Stimulated activated CD8-positive, alpha-beta memory T cell treated with anti-CD3 and anti-CD28 coated beads, Interleukin-7, amount 100 ng/mL, for 48 hours (primary cell): ENCODE measurements around the gene MT1H.

Experiments used
- DNase-seq, 2 donors: peaks; one replicate each; pipeline ENCODE4 v3.0.0-alpha.2; 2020; ENCODE audit warnings: low read depth in 1 of 2; ENCODE audit errors: extremely low read depth in 1 of 2

Gene MT1H

GRCh38 chr16:56636616-56637413, 32.8 kb upstream of the MT1H start:
- no peak for DNase-seq

DNA sequence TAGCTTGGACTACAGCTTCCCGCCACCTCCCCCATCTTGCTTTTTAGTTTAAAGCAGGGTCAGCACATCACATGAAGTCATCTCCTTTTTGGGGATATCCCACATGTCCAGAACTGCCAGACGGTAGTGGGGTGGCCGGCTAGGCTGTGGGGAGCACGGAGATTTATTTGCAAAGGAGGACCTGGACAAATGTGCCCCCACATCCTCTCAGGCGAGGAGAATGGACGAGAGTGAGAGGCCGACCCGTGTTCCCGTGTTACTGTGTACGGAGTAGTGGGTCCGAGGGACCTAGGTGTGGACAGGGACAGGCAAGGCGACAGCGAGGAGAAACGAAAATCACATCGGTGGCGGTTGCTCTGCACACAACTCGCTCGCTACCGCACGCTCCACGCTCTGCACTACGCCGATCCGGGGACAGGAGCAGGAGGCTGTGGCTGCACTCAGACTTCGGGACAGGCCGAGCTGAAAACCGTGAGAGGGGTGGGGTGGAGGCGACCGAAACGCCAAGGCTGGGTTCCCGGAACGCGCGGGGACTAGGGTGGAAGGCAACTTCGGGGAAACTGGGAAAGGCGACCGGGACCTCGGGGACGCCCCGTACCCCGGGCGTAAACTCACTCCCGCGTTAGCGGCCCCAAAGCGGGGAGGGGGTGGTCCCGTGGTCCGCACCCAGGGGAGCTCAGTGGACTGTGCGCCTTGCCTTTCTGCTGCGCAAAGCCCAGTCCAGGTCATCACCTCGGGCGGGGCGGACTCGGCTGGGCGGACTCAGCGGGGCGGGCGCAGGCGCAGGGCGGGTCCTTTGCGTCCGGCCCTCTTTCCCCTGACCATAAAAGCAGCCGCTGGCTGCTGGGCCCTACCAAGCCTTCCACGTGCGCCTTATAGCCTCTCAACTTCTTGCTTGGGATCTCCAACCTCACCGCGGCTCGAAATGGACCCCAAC, 31.5 kb upstream of the MT1H start, which contains the start of gene MT1A:
MT1A (plus strand) TSS at position 853 of the 937 bp plus-strand sequence; CDS start at position 926, 73 bp downstream.
- DNase-seq, result no peak

GRCh38 chr16:56639045-56639444, 30.6 kb upstream of the MT1H start:
- no peak for DNase-seq

DNA sequence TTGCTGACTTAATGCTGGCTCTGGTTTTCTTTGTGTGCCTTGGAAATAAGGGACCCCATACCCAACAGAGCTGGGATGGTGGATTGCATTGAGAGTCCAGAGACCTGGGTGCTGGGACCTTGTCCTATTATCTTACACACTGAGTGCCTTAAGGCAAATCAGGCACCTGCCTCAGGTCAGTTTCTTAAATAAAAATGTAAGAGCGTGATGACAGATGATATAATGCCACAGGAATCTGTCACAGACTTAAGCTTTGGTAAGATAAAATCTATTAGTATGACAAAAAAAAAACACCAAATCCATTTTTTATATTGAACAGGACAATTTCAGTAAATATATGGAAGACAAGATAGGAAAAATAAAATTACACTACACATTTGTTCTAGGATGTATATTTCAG, 29.5 kb upstream of the MT1H start:
- no peak for DNase-seq

GRCh38 chr16:56641166-56641565, 28.4 kb upstream of the MT1H start:
- DNase-seq, result no peak

DNA sequence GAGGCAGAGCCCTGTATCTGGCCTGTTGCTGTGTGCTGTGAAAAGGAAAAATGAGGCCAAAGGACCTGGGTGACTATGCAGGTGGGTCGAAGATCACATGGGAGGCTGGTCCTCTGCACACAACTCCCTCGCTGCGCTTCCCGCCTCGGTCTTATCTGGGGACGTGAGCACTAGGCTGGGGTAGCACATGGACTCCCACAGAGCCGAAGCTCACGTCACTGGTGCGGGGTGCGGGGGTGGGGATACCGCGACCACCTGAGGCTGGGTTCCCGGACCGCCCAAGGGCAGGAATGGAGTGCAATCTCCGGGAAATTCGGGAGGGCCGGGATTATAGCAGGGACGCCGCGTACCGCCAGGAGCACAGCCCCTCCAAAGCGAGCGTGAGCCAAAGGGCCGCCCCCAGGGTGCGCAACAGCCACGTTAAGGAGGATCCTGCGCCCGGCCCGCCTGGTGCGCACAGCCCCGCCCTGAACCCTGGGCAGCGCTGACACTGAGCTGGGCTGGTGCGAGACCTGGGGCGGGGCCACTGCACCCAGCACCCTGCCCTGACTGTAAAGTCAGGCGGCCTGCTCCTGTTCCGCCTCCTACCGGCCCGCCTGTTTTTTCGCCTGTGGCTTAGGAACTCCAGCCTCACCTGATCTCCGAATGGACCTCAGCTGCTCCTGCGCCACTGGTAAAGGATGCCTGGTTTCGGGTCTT, 26.4 kb upstream of the MT1H start:
- DNase-seq, result peak; percentile 68 to 75

- no peak for DNase-seq
Observed at GRCh38 chr16:56643833-56644232, 25.8 kb upstream of the MT1H start.

DNA sequence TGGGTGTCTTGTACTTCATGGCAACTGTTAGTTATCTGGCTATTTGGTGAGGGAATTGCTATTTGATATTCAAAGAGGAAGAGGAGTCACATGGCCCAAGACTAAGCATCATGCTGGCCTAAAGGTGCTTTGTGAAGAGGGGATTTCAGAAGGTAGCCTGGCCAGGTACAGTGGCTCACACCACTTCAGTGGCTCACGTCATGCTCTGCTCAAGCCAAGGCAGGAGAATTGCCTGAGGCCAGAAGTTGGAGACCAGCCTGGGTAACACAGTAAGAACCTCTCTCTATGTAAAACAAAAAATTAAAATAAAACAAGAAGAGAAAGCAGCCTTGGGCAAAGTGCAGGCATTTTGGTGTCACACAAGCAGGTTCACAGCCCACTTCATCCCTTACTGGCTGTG, 24.3 kb upstream of the MT1H start:
- no peak for DNase-seq

DNA sequence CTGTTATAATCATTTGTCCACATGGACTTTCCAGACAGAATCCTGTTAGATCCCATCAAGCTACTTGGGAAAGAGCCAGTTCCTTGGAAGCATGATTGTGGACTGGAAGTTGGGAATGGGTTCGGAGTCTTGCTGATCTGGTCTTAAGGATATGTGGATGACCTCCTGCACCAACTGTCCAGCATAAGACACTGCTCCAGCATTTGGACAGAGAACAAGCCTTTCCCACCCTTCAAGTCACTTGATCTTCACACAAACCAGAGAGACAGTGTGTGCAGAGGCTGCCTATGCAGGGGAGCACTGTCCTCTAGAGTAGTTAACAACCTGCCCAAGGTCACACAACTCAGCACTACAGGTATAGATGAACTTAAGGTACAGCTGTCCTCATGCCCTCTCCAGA, 23.8 kb upstream of the MT1H start:
- DNase-seq, result no peak

DNA sequence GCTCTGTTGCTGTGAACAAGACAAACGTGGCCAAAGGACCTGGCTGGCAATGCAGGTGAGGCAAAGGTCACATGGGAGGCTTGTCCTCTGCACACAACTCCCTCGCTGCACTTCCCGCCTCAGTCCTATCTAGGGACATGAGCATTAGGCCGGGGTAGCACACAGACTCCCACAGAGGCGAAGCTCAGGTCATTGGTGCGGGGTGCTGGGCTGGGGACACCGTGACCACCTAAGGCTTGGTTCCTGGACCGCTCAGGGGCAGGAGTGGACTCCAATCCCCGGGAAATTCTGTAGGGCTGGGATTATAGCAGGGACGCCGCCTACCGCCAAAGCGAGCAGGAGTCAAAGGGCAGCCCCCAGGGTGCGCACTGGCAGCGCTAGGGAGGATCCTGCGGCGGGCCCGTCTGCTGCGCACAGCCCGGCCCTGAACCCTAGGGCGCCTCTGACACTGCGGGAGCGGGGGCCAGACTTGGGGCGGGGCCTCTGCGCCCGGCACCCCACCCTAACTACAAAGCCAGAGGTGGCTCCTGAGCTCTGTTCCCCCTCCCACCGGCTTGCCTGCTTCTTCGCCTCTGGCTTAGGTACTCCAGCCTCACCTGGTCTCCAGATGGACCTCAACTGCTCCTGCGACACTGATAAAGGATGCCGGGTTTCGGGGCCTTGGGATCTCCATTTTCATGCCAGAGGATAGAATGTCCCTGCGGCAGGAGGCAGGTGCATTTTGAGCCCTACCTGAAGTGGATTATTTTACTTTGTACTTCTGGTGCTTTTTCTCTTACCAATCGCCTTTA, 21.8 kb upstream of the MT1H start:
- no peak for DNase-seq

DNA sequence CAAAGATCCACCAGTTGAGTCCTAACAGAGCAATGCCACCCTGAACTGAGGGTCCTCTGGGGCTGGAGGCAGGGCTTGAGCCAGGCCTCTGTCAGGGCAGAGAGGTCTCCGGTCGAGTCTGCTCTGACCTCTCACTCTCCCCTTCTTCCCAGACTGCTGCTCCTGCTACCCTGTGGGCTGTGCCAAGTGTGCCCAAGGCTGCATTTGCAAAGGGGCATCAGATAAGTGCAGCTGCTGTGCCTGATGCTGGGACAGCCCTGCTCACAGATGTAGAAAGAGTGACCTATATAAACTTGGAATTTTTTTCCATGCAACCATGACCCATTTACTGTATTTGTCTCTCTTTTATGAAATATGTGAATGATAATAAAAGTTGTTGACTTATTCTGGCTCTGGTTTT, 20.3 kb upstream of the MT1H start:
- no peak for DNase-seq

GRCh38 chr16:56649820-56650219, 19.8 kb upstream of the MT1H start:
- no peak for DNase-seq

DNA sequence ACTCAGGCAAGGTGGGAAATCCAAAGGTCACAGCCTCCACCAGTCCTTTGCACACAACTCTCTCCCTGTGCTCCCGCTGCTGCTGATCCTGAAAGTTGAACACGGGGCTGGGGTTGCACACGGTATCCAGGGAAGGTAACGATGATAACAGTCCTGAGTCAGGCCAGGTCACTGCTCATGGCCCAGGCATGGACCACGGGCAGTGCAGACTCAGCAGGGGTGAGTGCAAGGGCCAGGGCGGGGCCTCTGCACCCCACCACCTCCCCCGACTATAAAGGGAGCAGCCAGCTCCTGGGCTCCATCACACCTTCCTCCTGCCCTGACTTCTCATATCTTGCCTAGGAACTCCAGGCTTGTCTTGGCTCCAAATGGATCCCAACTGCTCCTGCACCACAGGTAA, 18.0 kb upstream of the MT1H start, which contains the start of gene MT1B:
MT1B (plus strand) TSS at position 301 of the 400 bp plus-strand sequence; CDS start at position 369, 68 bp downstream.
- no peak for DNase-seq

- no peak for DNase-seq
Observed at GRCh38 chr16:56652600-56652999, 17.0 kb upstream of the MT1H start.

- DNase-seq, result no peak
Observed at GRCh38 chr16:56653218-56653617, 16.4 kb upstream of the MT1H start.

GRCh38 chr16:56657555-56658326, 11.9 kb upstream of the MT1H start, which contains the start of gene MT1F:
MT1F (plus strand) TSS chr16:56657959; CDS start chr16:56658059, 100 bp downstream.
- peak; percentile 59 to 71 for DNase-seq

DNA sequence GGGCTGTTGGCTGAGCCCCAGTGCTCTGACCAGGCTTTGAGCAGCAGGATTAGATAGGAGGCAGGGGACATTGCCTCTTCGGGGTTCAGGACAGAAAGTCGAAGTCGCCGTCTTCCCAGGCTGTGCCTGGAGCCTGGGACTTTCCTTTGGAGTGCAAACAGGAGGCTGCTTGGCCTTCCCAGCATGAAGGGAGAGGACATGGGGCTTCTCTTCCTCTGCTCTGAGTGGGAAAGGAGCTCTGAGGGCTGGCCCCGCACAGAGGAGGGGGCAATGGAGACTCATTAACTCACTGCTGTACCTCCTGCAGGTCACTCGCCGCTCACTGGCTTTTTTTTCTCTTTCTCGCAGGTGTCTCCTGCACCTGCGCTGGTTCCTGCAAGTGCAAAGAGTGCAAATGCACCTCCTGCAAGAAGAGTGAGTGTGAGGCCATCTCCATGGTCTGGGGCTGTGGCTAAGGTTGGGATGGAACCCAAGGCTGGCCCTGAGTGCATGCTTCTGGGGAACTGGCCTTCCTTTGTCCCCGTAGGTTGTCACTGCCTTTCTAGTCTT, 11.2 kb upstream of the MT1H start:
- DNase-seq, result no peak

GRCh38 chr16:56662357-56663354, 7.0 kb upstream of the MT1H start:
- DNase-seq, result peak in 1 of 2 donors; percentile 42
